Kidney epithelial cell (primary cell): ENCODE measurements around the gene FOXD4L1. TPM values are rescaled to one million over a fixed set of nuclear protein-coding genes. Genes with fewer than 3 reads are reported as not detected.
"Not testable (repeated sequence)": the region's sequence is repeated elsewhere in the genome, so short reads cannot be mapped to it uniquely, and the experiment has no call there.

Source experiments
- DNase-seq: peaks from one replicate; pipeline ENCODE4 v3.0.0-alpha.2; 2010; ENCODE audit warnings: low read depth
- H3K27me3 ChIP-seq: 2 replicates; pipeline ENCODE4 v1.6.0; 2011; ENCODE audit warnings: low read length; ENCODE audit not compliant: control insufficient read depth, insufficient read depth
- H3K36me3 ChIP-seq: 2 replicates; pipeline ENCODE4 v1.5.1; 2011; ENCODE audit warnings: low read length; ENCODE audit not compliant: control insufficient read depth, insufficient read depth
- H3K4me3 ChIP-seq: 2 replicates; pipeline ENCODE4 v1.5.1; 2011; ENCODE audit warnings: low read depth, mild to moderate bottlenecking, control low read depth, low read length
- total RNA-seq: library from RNA; depleted of rRNA; stranded (reverse); fragments of >200 nt; gene quantifications from 2 replicates; pipeline ENCODE4 v1.2.3, GENCODE V29; 2015

FOXD4L1 gene
- total RNA-seq, 1 donor from 2014 or later: not detected

- not testable (repeated sequence) for H3K27me3 ChIP-seq, DNase-seq, H3K36me3 ChIP-seq
- H3K4me3 ChIP-seq: peak overlapping the region; percentile 44
Measured at GRCh38 chr2:113541976-113542485, 43.6 kb downstream of the FOXD4L1 start.

GRCh38 chr2:113542529-113542928, 44.1 kb downstream of the FOXD4L1 start:
- H3K36me3 ChIP-seq, H3K4me3 ChIP-seq, DNase-seq, H3K27me3 ChIP-seq: not testable (repeated sequence)

Other genes with a start within 250 kb of the FOXD4L1 start
- 118 and 142 TPM in 2 replicates for gene PAX8, start 219.7 kb upstream of the FOXD4L1 start, total RNA-seq
- gene ZNG1B, start 61.0 kb upstream of the FOXD4L1 start, total RNA-seq: 19.9 and 23.1 TPM in 2 replicates
- gene RABL2A, start 128.6 kb downstream of the FOXD4L1 start, total RNA-seq: 9.6 and 11.8 TPM in 2 replicates